ENCODE measurements around the gene FAM120B.

DNA sequence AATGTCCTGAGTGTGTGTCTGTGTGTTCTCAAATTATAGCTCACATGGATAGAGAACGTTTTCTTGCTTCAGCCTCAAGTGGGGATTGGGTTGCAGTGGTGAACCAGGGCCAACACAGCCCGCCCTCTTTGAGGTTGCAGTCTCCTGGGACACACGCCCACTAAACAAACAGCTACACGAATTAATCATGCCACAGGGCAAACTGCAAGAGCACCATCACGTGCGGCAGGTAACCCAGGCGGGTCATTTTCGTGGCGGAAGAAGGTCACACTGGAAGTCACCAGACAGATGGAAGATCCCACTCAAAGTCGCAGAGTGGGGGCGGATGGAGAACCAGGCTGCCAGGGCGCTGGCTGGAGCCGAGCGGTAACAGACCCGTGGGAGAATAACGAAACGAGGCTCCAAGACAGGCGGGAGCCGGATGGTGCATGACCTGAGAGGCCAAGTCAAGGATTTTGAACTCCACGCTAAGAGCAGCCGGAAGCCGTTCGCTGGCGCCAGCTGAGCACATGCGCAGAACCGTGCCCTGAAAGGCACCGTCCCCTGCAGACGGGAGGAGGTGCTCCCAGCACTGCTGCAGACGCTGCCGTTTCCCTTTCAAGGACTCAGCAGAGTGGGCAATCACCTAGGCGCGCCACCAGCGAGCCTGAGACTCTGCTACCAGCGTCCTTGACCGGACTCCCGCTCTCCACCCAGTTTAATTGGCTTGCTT is 26.4 kb upstream of the FAM120B start:
- TF ChIP-seq, protein P1, sequence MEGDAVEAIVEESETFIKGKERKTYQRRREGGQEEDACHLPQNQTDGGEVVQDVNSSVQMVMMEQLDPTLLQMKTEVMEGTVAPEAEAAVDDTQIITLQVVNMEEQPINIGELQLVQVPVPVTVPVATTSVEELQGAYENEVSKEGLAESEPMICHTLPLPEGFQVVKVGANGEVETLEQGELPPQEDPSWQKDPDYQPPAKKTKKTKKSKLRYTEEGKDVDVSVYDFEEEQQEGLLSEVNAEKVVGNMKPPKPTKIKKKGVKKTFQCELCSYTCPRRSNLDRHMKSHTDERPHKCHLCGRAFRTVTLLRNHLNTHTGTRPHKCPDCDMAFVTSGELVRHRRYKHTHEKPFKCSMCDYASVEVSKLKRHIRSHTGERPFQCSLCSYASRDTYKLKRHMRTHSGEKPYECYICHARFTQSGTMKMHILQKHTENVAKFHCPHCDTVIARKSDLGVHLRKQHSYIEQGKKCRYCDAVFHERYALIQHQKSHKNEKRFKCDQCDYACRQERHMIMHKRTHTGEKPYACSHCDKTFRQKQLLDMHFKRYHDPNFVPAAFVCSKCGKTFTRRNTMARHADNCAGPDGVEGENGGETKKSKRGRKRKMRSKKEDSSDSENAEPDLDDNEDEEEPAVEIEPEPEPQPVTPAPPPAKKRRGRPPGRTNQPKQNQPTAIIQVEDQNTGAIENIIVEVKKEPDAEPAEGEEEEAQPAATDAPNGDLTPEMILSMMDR (IDR thresholded peaks at IDR 0.05), result no peak
- no peak for TF ChIP-seq POLR2A (IDR thresholded peaks at IDR 0.05)
